ENCODE results near the gene ARRDC1. TPM values are rescaled to one million over a fixed set of nuclear protein-coding genes. Genes with fewer than 3 reads are reported as not detected.

ARRDC1 gene, protein sequence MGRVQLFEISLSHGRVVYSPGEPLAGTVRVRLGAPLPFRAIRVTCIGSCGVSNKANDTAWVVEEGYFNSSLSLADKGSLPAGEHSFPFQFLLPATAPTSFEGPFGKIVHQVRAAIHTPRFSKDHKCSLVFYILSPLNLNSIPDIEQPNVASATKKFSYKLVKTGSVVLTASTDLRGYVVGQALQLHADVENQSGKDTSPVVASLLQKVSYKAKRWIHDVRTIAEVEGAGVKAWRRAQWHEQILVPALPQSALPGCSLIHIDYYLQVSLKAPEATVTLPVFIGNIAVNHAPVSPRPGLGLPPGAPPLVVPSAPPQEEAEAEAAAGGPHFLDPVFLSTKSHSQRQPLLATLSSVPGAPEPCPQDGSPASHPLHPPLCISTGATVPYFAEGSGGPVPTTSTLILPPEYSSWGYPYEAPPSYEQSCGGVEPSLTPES
- total RNA-seq, result 100 to 1,000 TPM; 132 to 560 (median 370) TPM

DNA sequence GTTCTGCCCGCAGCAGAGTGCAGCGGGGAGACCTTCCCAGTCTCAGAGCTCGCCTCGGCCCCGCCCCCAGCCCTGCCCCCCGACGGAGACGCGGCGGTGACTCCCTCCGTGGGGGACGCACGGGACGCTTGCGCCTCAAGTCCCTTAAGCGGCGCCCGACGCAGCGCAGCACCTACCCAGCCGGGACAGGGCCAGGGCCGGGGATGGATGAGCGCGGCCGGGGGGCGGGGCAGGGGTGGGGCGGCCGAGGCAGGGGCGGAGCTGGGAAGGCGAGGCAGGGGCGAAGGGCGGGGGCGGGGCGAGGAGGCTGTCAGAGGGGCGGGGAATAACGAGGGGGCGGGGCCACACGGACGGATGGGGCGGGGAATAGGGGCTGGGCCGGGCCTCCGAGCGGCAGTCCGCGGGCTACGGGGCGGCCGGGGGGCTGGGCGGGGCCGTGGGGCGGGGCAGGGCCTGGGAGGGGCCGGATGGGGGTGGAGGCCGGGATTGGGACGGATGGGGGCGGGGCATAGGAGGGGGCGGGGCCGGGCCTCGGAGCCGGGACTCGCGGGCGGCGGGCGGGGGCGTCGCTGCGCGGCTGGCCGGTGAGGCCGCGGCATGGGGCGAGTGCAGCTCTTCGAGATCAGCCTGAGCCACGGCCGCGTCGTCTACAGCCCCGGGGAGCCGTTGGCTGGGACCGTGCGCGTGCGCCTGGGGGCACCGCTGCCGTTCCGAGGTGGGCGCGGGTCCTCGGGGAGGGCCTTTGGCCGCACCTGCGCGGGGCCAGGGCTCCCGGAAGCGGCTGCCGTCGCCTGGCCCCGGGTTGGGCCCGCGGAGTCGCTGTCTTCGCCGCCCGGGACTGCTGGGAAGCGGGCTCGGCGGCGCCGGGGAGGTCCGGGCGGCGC, at the start of gene ARRDC1:
TSS of gene ARRDC1 (plus strand) at position 566 of the 884 bp plus-strand sequence. CDS start at position 598, 32 bp downstream.
- H3K4me3 ChIP-seq, result peak within 1 kb of the TSS; percentile 68 to 94 (median 82)
- intact Hi-C loops (cut with DNase I; ENCODE audit: low total_unique reads), result no loop called here
- H3K9me3 ChIP-seq, result no peaks in the 10 kb centered on the region
- WGBS, 2 donors (ENCODE audit: low coverage in 1 of 2), result no CpG with 5 or more reads among the region's 111 CpGs
- in situ Hi-C loops (cut with MboI; ENCODE audit: low pct_ligation_motif_present in 1 of 4, low pct_unique_long_range_greater_than_20kb in 1 of 4, low sequenced_read_pairs in 3 of 4), result no loop called here
- peak; percentile 96 for DNase-seq
- TF ChIP-seq, protein P1, sequence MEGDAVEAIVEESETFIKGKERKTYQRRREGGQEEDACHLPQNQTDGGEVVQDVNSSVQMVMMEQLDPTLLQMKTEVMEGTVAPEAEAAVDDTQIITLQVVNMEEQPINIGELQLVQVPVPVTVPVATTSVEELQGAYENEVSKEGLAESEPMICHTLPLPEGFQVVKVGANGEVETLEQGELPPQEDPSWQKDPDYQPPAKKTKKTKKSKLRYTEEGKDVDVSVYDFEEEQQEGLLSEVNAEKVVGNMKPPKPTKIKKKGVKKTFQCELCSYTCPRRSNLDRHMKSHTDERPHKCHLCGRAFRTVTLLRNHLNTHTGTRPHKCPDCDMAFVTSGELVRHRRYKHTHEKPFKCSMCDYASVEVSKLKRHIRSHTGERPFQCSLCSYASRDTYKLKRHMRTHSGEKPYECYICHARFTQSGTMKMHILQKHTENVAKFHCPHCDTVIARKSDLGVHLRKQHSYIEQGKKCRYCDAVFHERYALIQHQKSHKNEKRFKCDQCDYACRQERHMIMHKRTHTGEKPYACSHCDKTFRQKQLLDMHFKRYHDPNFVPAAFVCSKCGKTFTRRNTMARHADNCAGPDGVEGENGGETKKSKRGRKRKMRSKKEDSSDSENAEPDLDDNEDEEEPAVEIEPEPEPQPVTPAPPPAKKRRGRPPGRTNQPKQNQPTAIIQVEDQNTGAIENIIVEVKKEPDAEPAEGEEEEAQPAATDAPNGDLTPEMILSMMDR (IDR thresholded peaks at IDR 0.05), result no peak
- TF ChIP-seq EP300 (IDR thresholded peaks at IDR 0.05; ENCODE audit: low read depth), result no peak
- peak; percentile 47 to 85 (median 85) for TF ChIP-seq POLR2AphosphoS5 (IDR thresholded peaks at IDR 0.05)
- peak; percentile 83 for TF ChIP-seq POLR2A (IDR thresholded peaks at IDR 0.05)
- H3K27ac ChIP-seq, result peak within 1 kb of the TSS; percentile 92 to 95 (median 94)
- no peaks in the 10 kb centered on the region for H3K27me3 ChIP-seq
- peaks cover 15 to 28% (median 25%) of the 10 kb centered on the region in 4 donors for H3K4me1 ChIP-seq
- H3K36me3 ChIP-seq, result no peaks in the 10 kb centered on the region

DNA sequence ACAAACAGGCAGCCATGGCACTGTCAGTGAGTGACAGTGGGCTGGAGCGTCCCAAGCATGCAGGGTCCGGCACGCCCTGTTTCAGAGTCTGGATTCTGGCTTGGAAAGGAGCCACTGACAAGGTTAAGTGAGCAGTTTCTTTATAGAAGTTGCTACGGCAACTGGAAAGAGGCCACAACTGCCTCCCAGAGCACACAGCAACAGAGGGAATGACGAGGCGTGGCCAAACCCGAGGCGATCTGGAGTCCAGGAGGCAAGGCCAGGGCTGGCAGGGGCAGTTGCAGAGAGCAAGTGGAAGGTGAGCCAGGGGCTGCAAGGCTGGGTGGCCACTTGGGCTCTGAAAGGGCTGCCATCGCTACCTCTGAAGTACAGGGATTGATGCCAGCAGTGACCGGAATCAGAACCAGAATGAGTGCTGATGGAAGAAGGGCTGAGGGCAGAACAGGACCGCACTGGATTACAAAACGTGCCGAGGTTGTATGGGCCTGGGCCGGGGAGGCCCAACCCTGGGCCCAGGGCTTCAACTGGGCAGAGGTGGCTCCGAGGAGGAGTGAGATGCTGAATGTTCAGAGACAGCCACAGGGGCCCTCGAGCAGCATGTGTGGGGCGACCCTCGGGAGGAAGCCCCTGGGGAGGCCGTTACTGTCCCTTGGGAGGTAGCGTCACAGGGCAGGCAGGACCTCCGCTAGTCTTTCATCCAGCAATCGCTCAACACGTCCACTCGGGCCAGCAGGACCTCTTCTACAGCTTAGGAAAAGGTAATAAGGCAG, 49.2 kb upstream of the ARRDC1 start:
- Histone ChIP-seq H3K27me3 (no peaks in the 10 kb centered on the region), H3K4me3 (no peak overlapping the region), H3K4me1 (peaks cover 10 to 27% (median 11%) of the 10 kb centered on the region in 4 donors), H3K27ac (peak overlapping the region; percentile 2 to 69 (median 35)), H3K9me3 (no peaks in the 10 kb centered on the region), H3K36me3 (peaks cover 0 to 16% (median 2%) of the 10 kb centered on the region in 4 donors)
- in situ Hi-C loops (cut with MboI; ENCODE audit: low pct_ligation_motif_present in 1 of 4, low pct_unique_long_range_greater_than_20kb in 1 of 4, low sequenced_read_pairs in 3 of 4), result no loop called here
- intact Hi-C loops (cut with DNase I; ENCODE audit: low total_unique reads), result no loop called here
- WGBS, 2 donors (ENCODE audit: low coverage in 1 of 2), result 66 to 87% methylated on average over 7 to 24 of the region's 24 CpGs
- peak; percentile 65 for DNase-seq
- TF ChIP-seq, protein P1 (IDR thresholded peaks at IDR 0.05), result no peak
- peak in 1 of 3 donors; percentile 25 for TF ChIP-seq POLR2AphosphoS5 (IDR thresholded peaks at IDR 0.05)

DNA sequence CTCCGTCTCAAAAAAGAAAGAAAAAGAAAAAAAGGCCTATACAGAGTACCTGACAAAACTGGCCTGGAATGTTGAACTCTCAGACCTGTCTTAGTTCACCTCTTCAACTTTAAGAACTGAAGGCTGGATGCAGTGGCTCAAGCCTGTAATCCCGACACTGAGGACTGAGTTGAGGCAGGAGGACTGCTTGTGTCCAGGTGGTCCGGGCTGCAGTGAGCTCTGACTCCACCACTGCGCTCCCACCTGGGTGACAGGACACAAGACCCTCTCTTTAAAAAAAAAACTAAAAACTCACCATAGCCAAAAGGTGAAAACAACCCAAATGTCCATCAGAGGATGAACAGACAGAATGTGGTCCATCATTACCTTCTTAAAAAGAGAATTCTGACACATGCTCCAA, 47.4 kb upstream of the ARRDC1 start:
- TF ChIP-seq, protein P1 (IDR thresholded peaks at IDR 0.05), result no peak
- no peak for TF ChIP-seq EP300 (IDR thresholded peaks at IDR 0.05; ENCODE audit: low read depth)
- no peak for TF ChIP-seq POLR2AphosphoS5 (IDR thresholded peaks at IDR 0.05)
- TF ChIP-seq POLR2A (IDR thresholded peaks at IDR 0.05), result no peak
- in situ Hi-C loops (cut with MboI; ENCODE audit: low pct_ligation_motif_present in 1 of 4, low pct_unique_long_range_greater_than_20kb in 1 of 4, low sequenced_read_pairs in 3 of 4), result no loop called here
- intact Hi-C loops (cut with DNase I; ENCODE audit: low total_unique reads), result no loop called here
- WGBS, 2 donors (ENCODE audit: low coverage in 1 of 2), result 94 to 96% methylated on average over 3 to 4 of the region's 4 CpGs
- DNase-seq, result no peak
- Histone ChIP-seq H3K4me3 (no peak overlapping the region), H3K9me3 (no peaks in the 10 kb centered on the region), H3K27me3 (no peaks in the 10 kb centered on the region), H3K27ac (no peak overlapping the region), H3K4me1 (peaks cover under 1 to 17% (median 4%) of the 10 kb centered on the region in 4 donors), H3K36me3 (peaks cover 0 to 16% (median 2%) of the 10 kb centered on the region in 4 donors)
